K562 (cell line): Measurements from ENCODE around the gene TCEANC2. TPM values are rescaled to one million over a fixed set of nuclear protein-coding genes. Genes with fewer than 3 reads are reported as not detected.

ENCODE experiments used
- ATAC-seq: fragments of 200-7000 bp; cut with Tn5 transposase; 3 replicates; pipeline ENCODE4 v1.9.1; 2020; ENCODE audit warnings: moderate library complexity
- BruUV-seq: library from RNA; stranded (reverse); fragments of 400-500 nt; replicated peaks from 2 replicates; lab custom pipeline; 2021; lab: Mats Ljungman, UMichigan
- CTCF ChIA-PET: fragments of 300-600 bp; formaldehyde crosslinking; extraction: SDS; loops from one replicate; lab custom pipeline; 2021; ENCODE audit warnings: low intra/inter-chr PET ratio; lab: Yijun Ruan, JAX
- POLR2A ChIA-PET: fragments of 300-600, 350-650 bp; sonication (Branson Sonifier 250); formaldehyde crosslinking; extraction: SDS; loops from one replicate; lab custom pipeline; 2021; ENCODE audit warnings: antibody characterized with exemption, inconsistent platforms; lab: Yijun Ruan, JAX
- DNase-seq, 4 experiments: peaks; one replicate each; pipeline versions ENCODE4 v3.0.0 to v3.0.0-alpha.2; 2011 to 2018; ENCODE audit warnings: low spot score in 3 of 4, mixed read lengths in 3 of 4; ENCODE audit errors: extremely low read depth in 1 of 4
- FAIRE-seq: peaks from 2 replicates; lab custom pipeline; 2011; peaks lifted over from hg19 to GRCh38; lab: Jason Lieb, UNC
- H2AFZ ChIP-seq: 2 replicates; pipeline ENCODE4 v1.6.0; 2011; ENCODE audit warnings: low read depth, low read length, control low read depth, inconsistent platforms
- H3K27ac ChIP-seq: fragments of 200-600 bp; 3 replicates; pipeline ENCODE4 v1.8.0; 2011; ENCODE audit warnings: low read depth, mild to moderate bottlenecking, control low read depth, inconsistent platforms, low read length, moderate library complexity, mixed read lengths; ENCODE audit errors: extremely low read depth
- H3K27me3 ChIP-seq, 2 experiments: fragments of 300-600 bp in 1 of 2; 2 replicates in 1 of 2; 3 replicates in 1 of 2; pipeline versions ENCODE4 v1.6.0 to v1.8.0; 2011; ENCODE audit warnings: inconsistent platforms in 2 of 2, low read length in 2 of 2, mild to moderate bottlenecking in 1 of 2, mixed read lengths in 1 of 2, moderate library complexity in 1 of 2; ENCODE audit not compliant: control insufficient read depth in 2 of 2, insufficient read depth in 2 of 2
- H3K36me3 ChIP-seq: fragments of 300-600 bp; 3 replicates; pipeline ENCODE4 v1.8.0; 2011; ENCODE audit warnings: mild to moderate bottlenecking, low read length, inconsistent platforms; ENCODE audit not compliant: control insufficient read depth, insufficient read depth
- H3K4me1 ChIP-seq, 2 experiments: fragments of 200-600 bp in 1 of 2; replicated peaks in 1 of 2; 2 replicates in 1 of 2; 3 replicates in 1 of 2; pipeline versions ENCODE4 v1.5.1 to v1.8.0; 2011; ENCODE audit warnings: inconsistent platforms in 2 of 2, low read length in 2 of 2, mild to moderate bottlenecking in 1 of 2, mixed read lengths in 1 of 2, moderate library complexity in 1 of 2; ENCODE audit not compliant: control insufficient read depth in 2 of 2, insufficient read depth in 2 of 2
- H3K4me2 ChIP-seq: 2 replicates; pipeline ENCODE4 v1.6.1; 2011; ENCODE audit warnings: low read length, control low read depth, inconsistent platforms, mixed read lengths; ENCODE audit not compliant: insufficient read depth
- H3K4me3 ChIP-seq: fragments of 200-600 bp; sonication (generic), shearing (Covaris generic); 2 replicates; pipeline ENCODE4 v1.5.1; 2016; ENCODE audit warnings: control low read depth, inconsistent platforms
- H3K79me2 ChIP-seq: fragments of 200-600 bp; 3 replicates; pipeline ENCODE4 v1.8.0; 2011; ENCODE audit warnings: low read length, inconsistent platforms; ENCODE audit not compliant: control insufficient read depth, insufficient read depth
- H3K9ac ChIP-seq, 2 experiments: 2 replicates each; pipeline versions ENCODE4 v1.6.0 to v1.6.1; 2011; ENCODE audit warnings: low read depth in 2 of 2, low read length in 2 of 2, control low read depth in 1 of 2, inconsistent platforms in 1 of 2, mild to moderate bottlenecking in 1 of 2, mixed read lengths in 1 of 2; ENCODE audit not compliant: insufficient read depth in 1 of 2
- H3K9me1 ChIP-seq: one replicate; pipeline ENCODE4 v1.6.0; 2011; ENCODE audit warnings: inconsistent platforms, mild to moderate bottlenecking, low read length, moderate library complexity; ENCODE audit not compliant: control insufficient read depth, insufficient read depth
- H3K9me3 ChIP-seq: replicated peaks from 2 replicates; pipeline ENCODE4 v1.5.1; 2011; ENCODE audit warnings: low read depth, low read length, inconsistent platforms; ENCODE audit not compliant: control insufficient read depth, insufficient read depth
- H4K20me1 ChIP-seq: replicated peaks from 2 replicates; pipeline ENCODE4 v1.6.1; 2011; ENCODE audit warnings: low read length, inconsistent platforms, mixed read lengths; ENCODE audit not compliant: control insufficient read depth, insufficient read depth
- FOS ChIP-seq: IDR thresholded peaks from 3 replicates; pipeline ENCODE4 v1.6.1; 2011; ENCODE audit not compliant: insufficient read length; ENCODE audit errors: extremely low read depth
- GMEB1 ChIP-seq: fragments of 250-450 bp; sonication (Bioruptor Pico); IDR thresholded peaks from 2 replicates; pipeline ENCODE4 v1.4.0; 2020; ENCODE audit warnings: mild to moderate bottlenecking
- KHSRP ChIP-seq: fragments of 450-650 bp; IDR thresholded peaks from 2 replicates; pipeline ENCODE4 v1.6.1; 2017
- RBM14 ChIP-seq: fragments of 200-400 bp; formaldehyde crosslinking; IDR thresholded peaks from 2 replicates; pipeline ENCODE4 v1.6.1; 2018; ENCODE audit warnings: low read depth, mild to moderate bottlenecking, low read length, moderate library complexity, borderline replicate concordance; ENCODE audit not compliant: insufficient read depth
- SRSF7 ChIP-seq: fragments of 200-400 bp; formaldehyde crosslinking; optimal IDR thresholded peaks from 2 replicates; pipeline ENCODE3; 2017; ENCODE audit warnings: mild to moderate bottlenecking, low read depth, low read length
- ZNF12 ChIP-seq: sonication (generic); formaldehyde crosslinking; IDR thresholded peaks from 2 replicates; pipeline ENCODE4 v1.4.0; 2020; ENCODE audit warnings: mild to moderate bottlenecking, missing genetic modification reagents
- WGBS: fragments of 100-300 bp; shearing (Covaris generic); methylation state at CpG from one replicate; pipeline ENCODE4 v1.1.6; 2016; ENCODE audit warnings: low coverage, mixed read lengths; ENCODE audit not compliant: insufficient coverage; ENCODE audit errors: missing lambda C conversion rate; 5-methylcytosine and 5-hydroxymethylcytosine counted together
- in situ Hi-C: fragments of 300-500 bp; cut with MboI; formaldehyde crosslinking; loops from 4 replicates; pipeline ENCODE4 v1.15.0; 2018; ENCODE audit warnings: inconsistent platforms, mixed read lengths
- intact Hi-C: fragments of 100-400 bp; cut with micrococcal nuclease; formaldehyde crosslinking; loops from 2 replicates; pipeline ENCODE4 v1.14.2; 2022
- polyA plus RNA-seq, 8 experiments: library from polyadenylated mRNA; depleted of rRNA in 4 of 8; stranded (reverse) in 5 of 8; unstranded in 3 of 8; fragments of >200 nt; fragmentation: Nextera tagmentation in 2 of 8; fragmentation: Illumina TruSeq in 1 of 8; extraction: Ambion mirVana in 2 of 8; extraction: Trizol in 1 of 8; gene quantifications; 2 replicates each; pipeline versions ENCODE4 v1.2.1 to v1.2.3, GENCODE V29; 2011 to 2014; ENCODE audit warnings: inconsistent platforms in 1 of 8, missing spikeins in 1 of 8
- total RNA-seq, 7 experiments: library from RNA; depleted of rRNA in 6 of 7; stranded (reverse); fragments of >200 nt in 6 of 7; fragmentation: Illumina TruSeq in 2 of 7; extraction: Trizol in 2 of 7; gene quantifications; 2 replicates each; pipeline versions ENCODE4 v1.2.1 to v1.2.3, GENCODE V29; 2011 to 2021; ENCODE audit warnings: low replicate concordance in 1 of 7
- TF ChIP-seq, protein P1 (sequence below): sonication (generic); formaldehyde crosslinking; IDR thresholded peaks from 2 replicates; pipeline ENCODE4 v1.8.1; 2023; ENCODE audit warnings: mild to moderate bottlenecking, missing genetic modification reagents
- TF ChIP-seq, protein P2 (sequence below), 2 experiments: fragments of 450-650 bp in 1 of 2; sonication (generic) in 1 of 2; formaldehyde crosslinking; conservative IDR thresholded peaks; 2 replicates each; pipeline versions ENCODE4 v1.4.0 to v1.8.1; 2020 to 2022; ENCODE audit warnings: mild to moderate bottlenecking in 1 of 2, missing genetic modification reagents in 1 of 2

The TCEANC2 gene
- total and polyA plus RNA-seq, 9 of the 15 experiments (the other 6 are each of a cell fraction or from before 2014, with no cell fraction given), result 3.3 to 10.2 (median 7.0) TPM

- Histone ChIP-seq H3K4me2 (no peak within 1 kb of the TSS), H3K9me1 (no peaks in the 10 kb centered on the region), H3K27ac (no peak within 1 kb of the TSS), H3K9me3 (no peaks in the 10 kb centered on the region), H3K27me3 (peaks cover 40 to 66% of the 10 kb centered on the region in 2 experiments), H2AFZ (no peak within 1 kb of the TSS), H3K9ac (peak within 1 kb of the TSS in 1 of 2 experiments; percentile 43; a peak in 2 of 4 replicates), H3K36me3 (no peaks in the 10 kb centered on the region), H3K4me1 (peaks cover 0 to 10% of the 10 kb centered on the region in 2 experiments; a peak in 4 of 5 replicates), H4K20me1 (0 out of 2 replicates have a peak, but pooled peaks cover 2% of the 10 kb centered on the region), H3K4me3 (no peak within 1 kb of the TSS), H3K79me2 (no peaks in the 10 kb centered on the region)
- BruUV-seq, result no TSS peak
- in situ Hi-C loops, result no loop called here
- intact Hi-C loops, result no loop called here
- FAIRE-seq, result no peak
- 3% methylated on average over 6 of the region's 6 CpGs for WGBS
- DNase-seq, result peak in 3 of 4 experiments; percentile 13 to 41 (median 23)
- peak; percentile 53 for ATAC-seq
- TF ChIP-seq, protein P1, sequence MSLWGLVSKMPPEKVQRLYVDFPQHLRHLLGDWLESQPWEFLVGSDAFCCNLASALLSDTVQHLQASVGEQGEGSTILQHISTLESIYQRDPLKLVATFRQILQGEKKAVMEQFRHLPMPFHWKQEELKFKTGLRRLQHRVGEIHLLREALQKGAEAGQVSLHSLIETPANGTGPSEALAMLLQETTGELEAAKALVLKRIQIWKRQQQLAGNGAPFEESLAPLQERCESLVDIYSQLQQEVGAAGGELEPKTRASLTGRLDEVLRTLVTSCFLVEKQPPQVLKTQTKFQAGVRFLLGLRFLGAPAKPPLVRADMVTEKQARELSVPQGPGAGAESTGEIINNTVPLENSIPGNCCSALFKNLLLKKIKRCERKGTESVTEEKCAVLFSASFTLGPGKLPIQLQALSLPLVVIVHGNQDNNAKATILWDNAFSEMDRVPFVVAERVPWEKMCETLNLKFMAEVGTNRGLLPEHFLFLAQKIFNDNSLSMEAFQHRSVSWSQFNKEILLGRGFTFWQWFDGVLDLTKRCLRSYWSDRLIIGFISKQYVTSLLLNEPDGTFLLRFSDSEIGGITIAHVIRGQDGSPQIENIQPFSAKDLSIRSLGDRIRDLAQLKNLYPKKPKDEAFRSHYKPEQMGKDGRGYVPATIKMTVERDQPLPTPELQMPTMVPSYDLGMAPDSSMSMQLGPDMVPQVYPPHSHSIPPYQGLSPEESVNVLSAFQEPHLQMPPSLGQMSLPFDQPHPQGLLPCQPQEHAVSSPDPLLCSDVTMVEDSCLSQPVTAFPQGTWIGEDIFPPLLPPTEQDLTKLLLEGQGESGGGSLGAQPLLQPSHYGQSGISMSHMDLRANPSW (CRISPR knock-in tag), result no peak
- no peak for TF ChIP-seq RBM14
- TF ChIP-seq KHSRP, result no peak
- TF ChIP-seq, protein P2, sequence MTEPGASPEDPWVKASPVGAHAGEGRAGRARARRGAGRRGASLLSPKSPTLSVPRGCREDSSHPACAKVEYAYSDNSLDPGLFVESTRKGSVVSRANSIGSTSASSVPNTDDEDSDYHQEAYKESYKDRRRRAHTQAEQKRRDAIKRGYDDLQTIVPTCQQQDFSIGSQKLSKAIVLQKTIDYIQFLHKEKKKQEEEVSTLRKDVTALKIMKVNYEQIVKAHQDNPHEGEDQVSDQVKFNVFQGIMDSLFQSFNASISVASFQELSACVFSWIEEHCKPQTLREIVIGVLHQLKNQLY (CRISPR knock-in tag; conservative IDR thresholded peaks at IDR 0.05), result no peak
- no peak for TF ChIP-seq ZNF12 (CRISPR knock-in tag)
- TF ChIP-seq SRSF7, result no peak
- no peak for TF ChIP-seq GMEB1 (CRISPR knock-in tag)
- no peak for TF ChIP-seq FOS
- CTCF ChIA-PET, result no interaction called here
- POLR2A ChIA-PET, result interaction anchor here (0.9 kb wide), 1 partner anchor 252 kb away, joined by 4 read pairs; no protein-coding TSS in a partner anchor
Observed at GRCh38 chr1:54017979-54018378, 35.4 kb upstream of the TCEANC2 start, which contains the start of gene LDLRAD1. LDLRAD1 (minus strand) TSS chr1:54018186; CDS start chr1:54018112, 74 bp downstream.
